ENCODE results near the gene DTWD1.
"Not testable (repeated sequence)": the region's sequence is repeated elsewhere in the genome, so short reads cannot be mapped to it uniquely, and the experiment has no call there.

Gene DTWD1

GRCh38 chr15:49649987-49650386, 29.1 kb downstream of the DTWD1 start:
- no peak for DNase-seq

- DNase-seq: no peak
These were observed 29.8 kb downstream of the DTWD1 start for GRCh38 chr15:49650676-49651075.

GRCh38 chr15:49652922-49653321, 32.1 kb downstream of the DTWD1 start:
- no peak for DNase-seq

GRCh38 chr15:49656734-49657133, 35.9 kb downstream of the DTWD1 start:
- no peak for DNase-seq

- no peak for DNase-seq
These were observed 43.9 kb downstream of the DTWD1 start for GRCh38 chr15:49664716-49665115.

GRCh38 chr15:49666486-49666885, 45.6 kb downstream of the DTWD1 start:
- not testable (repeated sequence) for DNase-seq

- DNase-seq: no peak
These were observed 48.4 kb downstream of the DTWD1 start for GRCh38 chr15:49669288-49669687.

GRCh38 chr15:49673861-49674260, 53.0 kb downstream of the DTWD1 start:
- DNase-seq: no peak

- DNase-seq: no peak
These were observed 53.5 kb downstream of the DTWD1 start for GRCh38 chr15:49674370-49674769.

GRCh38 chr15:49675041-49675440, 54.2 kb downstream of the DTWD1 start:
- DNase-seq: no peak

- no peak for DNase-seq
These were observed 57.8 kb downstream of the DTWD1 start for GRCh38 chr15:49678655-49679054.

GRCh38 chr15:49686599-49686998, 65.8 kb downstream of the DTWD1 start:
- no peak for DNase-seq

- DNase-seq: no peak
These were observed 67.4 kb downstream of the DTWD1 start for GRCh38 chr15:49688135-49688790.

GRCh38 chr15:49692514-49693090, 71.8 kb downstream of the DTWD1 start:
- DNase-seq: no peak

GRCh38 chr15:49693498-49693897, 72.7 kb downstream of the DTWD1 start:
- no peak for DNase-seq

GRCh38 chr15:49696433-49696832, 75.6 kb downstream of the DTWD1 start:
- DNase-seq: no peak

- no peak for DNase-seq
These were observed 76.3 kb downstream of the DTWD1 start for GRCh38 chr15:49697121-49697520.

- not testable (repeated sequence) for DNase-seq
These were observed 82.1 kb downstream of the DTWD1 start for GRCh38 chr15:49702982-49703381.

Data from activated naive CD4-positive, alpha-beta T cell treated with Interleukin-2 at 50 U/mL for 16 hours (primary cell).